ENCODE results near the gene TRIM17.

- no peak for TF ChIP-seq CTCF (tag by site-specific recombination; IDR thresholded peaks at IDR 0.05)
- TF ChIP-seq FEZF1 (tag by site-specific recombination; IDR thresholded peaks at IDR 0.05): no peak
- TF ChIP-seq ZNF416 (tag by site-specific recombination; IDR thresholded peaks at IDR 0.05): no peak
- no peak for TF ChIP-seq ZXDB (tag by site-specific recombination; IDR thresholded peaks at IDR 0.05)
- TF ChIP-seq ATF2 (tag by site-specific recombination; IDR thresholded peaks at IDR 0.05; ENCODE audit: low read depth): no peak
- TF ChIP-seq REPIN1 (tag by site-specific recombination; IDR thresholded peaks at IDR 0.05; ENCODE audit: low read depth): no peak
- TF ChIP-seq KLF16 (tag by site-specific recombination; IDR thresholded peaks at IDR 0.05): no peak
- no peak for TF ChIP-seq ZNF112 (tag by site-specific recombination; IDR thresholded peaks at IDR 0.05)
- no peak for TF ChIP-seq ZSCAN18 (tag by site-specific recombination; IDR thresholded peaks at IDR 0.05)
Measured at GRCh38 chr1:228393811-228394570, 22.7 kb downstream of the TRIM17 start.

Data from HEK293 (cell line).